Measurements from ENCODE around the gene RNF208.
"Not testable (repeated sequence)": the region's sequence is repeated elsewhere in the genome, so short reads cannot be mapped to it uniquely, and the experiment has no call there.

Gene RNF208

DNA sequence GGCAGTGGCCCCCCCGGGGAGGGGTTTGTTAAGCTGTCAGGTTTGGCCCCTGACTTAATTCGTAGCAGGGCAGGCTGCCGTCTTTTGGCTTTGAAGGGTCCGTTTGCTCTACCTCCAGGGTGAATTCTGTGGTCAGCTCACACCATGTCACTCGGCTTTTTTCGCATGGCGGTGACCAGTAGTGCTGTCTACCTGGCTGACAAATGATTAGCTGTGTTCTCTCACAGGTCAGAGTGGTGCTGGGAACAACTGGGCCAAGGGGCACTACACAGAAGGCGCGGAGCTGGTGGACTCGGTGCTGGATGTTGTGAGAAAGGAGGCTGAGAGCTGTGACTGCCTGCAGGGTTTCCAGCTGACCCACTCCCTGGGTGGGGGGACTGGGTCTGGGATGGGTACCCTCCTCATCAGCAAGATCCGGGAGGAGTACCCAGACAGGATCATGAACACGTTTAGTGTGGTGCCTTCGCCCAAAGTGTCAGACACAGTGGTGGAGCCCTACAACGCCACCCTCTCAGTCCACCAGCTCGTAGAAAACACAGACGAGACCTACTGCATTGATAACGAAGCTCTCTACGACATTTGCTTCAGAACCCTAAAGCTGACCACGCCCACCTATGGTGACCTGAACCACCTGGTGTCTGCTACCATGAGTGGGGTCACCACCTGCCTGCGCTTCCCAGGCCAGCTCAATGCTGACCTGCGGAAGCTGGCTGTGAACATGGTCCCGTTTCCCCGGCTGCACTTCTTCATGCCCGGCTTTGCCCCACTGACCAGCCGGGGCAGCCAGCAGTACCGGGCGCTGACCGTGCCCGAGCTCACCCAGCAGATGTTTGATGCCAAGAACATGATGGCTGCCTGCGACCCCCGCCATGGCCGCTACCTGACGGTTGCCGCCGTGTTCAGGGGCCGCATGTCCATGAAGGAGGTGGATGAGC lies 20.5 kb upstream of the RNF208 start:
- peak overlapping the region; percentile 64 for H3K9ac ChIP-seq (ENCODE audit: low read length)
- peaks cover 36% of the 10 kb centered on the region for H3K4me1 ChIP-seq (ENCODE audit: insufficient read depth, low read length)
- H3K4me3 ChIP-seq (ENCODE audit: low read depth in 1 of 2, low read length in 2 of 2), result peak overlapping the region; percentile 60 to 62
- H3K36me3 ChIP-seq (ENCODE audit: insufficient read depth, low read length), result peaks cover 24% of the 10 kb centered on the region
- H3K27me3 ChIP-seq (ENCODE audit: control insufficient read depth in 1 of 2, insufficient read depth in 2 of 2, low read length in 2 of 2), result no peaks in the 10 kb centered on the region
- H3K9me3 ChIP-seq (ENCODE audit: low read length), result no peaks in the 10 kb centered on the region
- peak overlapping the region; percentile 93 for H3K27ac ChIP-seq (ENCODE audit: low read depth, low read length)

DNA sequence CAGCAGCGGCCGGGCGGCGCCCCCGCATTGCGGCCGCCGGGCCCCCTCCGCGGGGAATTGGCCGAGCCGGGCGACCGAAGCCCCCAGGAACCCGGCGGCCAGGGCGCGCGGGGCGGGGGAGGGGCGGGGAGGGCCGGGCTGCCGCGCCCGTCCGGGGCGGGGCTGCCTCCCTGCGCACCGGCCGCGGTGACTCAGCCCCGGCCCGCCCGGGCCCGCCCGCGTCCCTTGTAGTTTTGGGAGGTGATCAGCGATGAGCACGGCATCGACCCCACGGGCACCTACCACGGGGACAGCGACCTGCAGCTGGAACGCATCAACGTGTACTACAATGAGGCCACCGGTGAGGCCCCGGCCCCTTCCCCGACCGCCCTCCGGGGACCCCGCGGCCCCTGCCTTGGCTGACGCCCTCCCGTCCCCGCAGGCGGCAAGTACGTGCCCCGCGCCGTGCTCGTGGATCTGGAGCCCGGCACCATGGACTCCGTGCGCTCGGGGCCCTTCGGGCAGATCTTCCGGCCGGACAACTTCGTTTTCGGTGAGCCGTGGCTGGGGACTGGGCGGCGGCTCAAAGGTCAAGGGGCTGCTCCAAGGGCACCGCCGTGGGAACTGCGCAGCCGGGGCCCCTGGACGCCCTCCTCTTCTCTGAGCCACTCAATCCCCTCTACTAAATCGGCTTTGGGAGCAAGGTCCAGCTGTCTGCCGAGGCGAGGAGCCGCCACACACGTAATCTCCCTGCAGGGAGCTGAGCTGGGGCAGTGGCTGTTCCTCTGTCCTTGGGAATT lies 19.6 kb upstream of the RNF208 start:
- Histone ChIP-seq H3K9me3 (ENCODE audit: low read length) (no peaks in the 10 kb centered on the region), H3K36me3 (ENCODE audit: insufficient read depth, low read length) (peaks cover 24% of the 10 kb centered on the region), H3K27me3 (ENCODE audit: control insufficient read depth in 1 of 2, insufficient read depth in 2 of 2, low read length in 2 of 2) (no peaks in the 10 kb centered on the region), H3K9ac (ENCODE audit: low read length) (peak overlapping the region; percentile 64), H3K4me1 (ENCODE audit: insufficient read depth, low read length) (peaks cover 41% of the 10 kb centered on the region), H3K27ac (ENCODE audit: low read depth, low read length) (peak overlapping the region; percentile 93), H3K4me3 (ENCODE audit: low read depth in 1 of 2, low read length in 2 of 2) (peak overlapping the region; percentile 60 to 62)

GRCh38 chr9:137240841-137241489 lies 18.9 kb upstream of the RNF208 start, which contains the start of gene TUBB4B:
TUBB4B (plus strand) TSS chr9:137241287; CDS start chr9:137241361, 74 bp downstream.
- Histone ChIP-seq H3K4me1 (ENCODE audit: insufficient read depth, low read length) (peaks cover 48% of the 10 kb centered on the region), H3K27me3 (ENCODE audit: control insufficient read depth in 1 of 2, insufficient read depth in 2 of 2, low read length in 2 of 2) (peaks cover 0 to under 1% of the 10 kb centered on the region in 2 donors), H3K9ac (ENCODE audit: low read length) (peak within 1 kb of the TSS; percentile 64), H3K36me3 (ENCODE audit: insufficient read depth, low read length) (peaks cover 24% of the 10 kb centered on the region), H3K27ac (ENCODE audit: low read depth, low read length) (peak within 1 kb of the TSS; percentile 97), H3K4me3 (ENCODE audit: low read depth in 1 of 2, low read length in 2 of 2) (peak within 1 kb of the TSS; percentile 60 to 93), H3K9me3 (ENCODE audit: low read length) (no peaks in the 10 kb centered on the region)

DNA sequence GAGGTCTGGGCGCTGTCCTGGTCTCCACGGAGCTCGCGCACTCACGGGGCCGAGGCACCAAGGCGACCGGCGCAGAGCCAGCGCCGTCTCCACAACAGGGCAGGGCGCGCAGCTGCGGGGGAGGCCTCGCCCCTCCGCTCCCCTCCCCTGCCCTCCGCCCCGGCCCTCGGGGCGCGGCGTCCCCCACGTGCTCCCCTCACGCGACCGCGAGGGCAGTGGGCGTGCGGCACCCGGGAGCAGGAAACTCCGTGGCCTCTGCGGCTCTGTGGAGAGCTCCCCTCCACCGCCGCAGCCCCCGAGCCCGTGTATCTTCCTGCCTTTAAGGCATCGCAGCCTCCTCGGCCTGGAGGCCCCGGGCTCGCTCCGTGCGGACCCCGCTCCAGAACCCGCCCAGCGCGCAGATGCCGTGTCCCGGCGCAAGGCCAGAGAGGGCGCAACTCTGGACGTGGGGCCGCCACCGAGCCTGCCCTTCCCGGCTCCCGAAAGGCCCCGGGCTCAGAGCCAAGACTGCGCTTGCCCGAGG lies 18.3 kb upstream of the RNF208 start:
- Histone ChIP-seq H3K9ac (ENCODE audit: low read length) (no peak overlapping the region), H3K27me3 (ENCODE audit: control insufficient read depth in 1 of 2, insufficient read depth in 2 of 2, low read length in 2 of 2) (peaks cover 0 to 7% of the 10 kb centered on the region in 2 donors), H3K36me3 (ENCODE audit: insufficient read depth, low read length) (peaks cover 24% of the 10 kb centered on the region), H3K9me3 (ENCODE audit: low read length) (no peaks in the 10 kb centered on the region), H3K4me1 (ENCODE audit: insufficient read depth, low read length) (peaks cover 54% of the 10 kb centered on the region), H3K4me3 (ENCODE audit: low read depth in 1 of 2, low read length in 2 of 2) (peak overlapping the region; percentile 49 to 93), H3K27ac (ENCODE audit: low read depth, low read length) (peak overlapping the region; percentile 97)

DNA sequence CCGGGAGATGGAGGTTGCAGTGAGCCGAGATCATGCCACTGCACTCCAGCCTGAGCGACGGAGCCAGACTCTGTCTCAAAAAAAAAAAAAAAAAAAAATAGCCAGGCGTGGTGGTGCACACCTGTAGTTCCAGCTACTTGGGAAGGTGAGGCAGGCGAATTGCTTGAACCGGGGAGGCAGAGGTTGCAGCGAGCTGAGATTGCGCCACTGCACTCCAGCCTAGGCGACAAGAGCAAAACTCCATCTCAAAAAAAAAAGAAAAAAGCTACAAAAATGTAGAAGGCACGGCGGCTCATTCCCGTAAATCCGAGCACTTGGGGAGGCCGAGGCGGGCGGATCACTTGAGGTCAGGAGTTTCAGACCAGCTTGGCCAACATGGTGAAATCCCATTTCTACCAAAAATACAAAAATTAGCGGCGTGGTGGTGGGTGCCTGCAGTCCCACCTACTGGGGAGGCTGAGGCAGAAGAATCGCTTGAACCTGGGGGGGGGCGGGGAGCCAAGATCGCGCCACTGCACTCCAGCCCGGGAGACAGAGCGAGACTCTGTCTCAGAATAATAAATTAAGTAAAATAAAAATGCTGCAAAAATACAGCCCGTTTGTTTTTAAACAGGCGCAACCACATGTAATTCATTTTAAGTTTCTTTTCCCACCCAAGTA lies 17.6 kb upstream of the RNF208 start:
- Histone ChIP-seq H3K27me3 (ENCODE audit: control insufficient read depth in 1 of 2, insufficient read depth in 2 of 2, low read length in 2 of 2) (peaks cover 0 to 10% of the 10 kb centered on the region in 2 donors), H3K4me1 (ENCODE audit: insufficient read depth, low read length) (peaks cover 55% of the 10 kb centered on the region), H3K36me3 (ENCODE audit: insufficient read depth, low read length) (peaks cover 24% of the 10 kb centered on the region), H3K4me3 (ENCODE audit: low read depth in 1 of 2, low read length in 2 of 2) (peak overlapping the region; percentile 49 to 93), H3K27ac (ENCODE audit: low read depth, low read length) (peak overlapping the region; percentile 97)
- not testable (repeated sequence) for H3K9ac ChIP-seq (ENCODE audit: low read length); H3K9me3 ChIP-seq (ENCODE audit: low read length)

- Histone ChIP-seq H3K4me3 (ENCODE audit: low read depth in 1 of 2, low read length in 2 of 2) (no peak overlapping the region), H3K36me3 (ENCODE audit: insufficient read depth, low read length) (peaks cover 14% of the 10 kb centered on the region), H3K27ac (ENCODE audit: low read depth, low read length) (no peak overlapping the region), H3K9ac (ENCODE audit: low read length) (no peak overlapping the region), H3K4me1 (ENCODE audit: insufficient read depth, low read length) (peaks cover 47% of the 10 kb centered on the region), H3K9me3 (ENCODE audit: low read length) (no peaks in the 10 kb centered on the region), H3K27me3 (ENCODE audit: control insufficient read depth in 1 of 2, insufficient read depth in 2 of 2, low read length in 2 of 2) (peaks cover 0 to 15% of the 10 kb centered on the region in 2 donors)
Measured at GRCh38 chr9:137237759-137238726, 16.0 kb upstream of the RNF208 start.

GRCh38 chr9:137236936-137237421 lies 14.9 kb upstream of the RNF208 start:
- H3K9ac ChIP-seq (ENCODE audit: low read length), result no peak overlapping the region
- peaks cover 0 to 24% of the 10 kb centered on the region in 2 donors for H3K27me3 ChIP-seq (ENCODE audit: control insufficient read depth in 1 of 2, insufficient read depth in 2 of 2, low read length in 2 of 2)
- no peak overlapping the region for H3K4me3 ChIP-seq (ENCODE audit: low read depth in 1 of 2, low read length in 2 of 2)
- no peak overlapping the region for H3K27ac ChIP-seq (ENCODE audit: low read depth, low read length)
- peaks cover 5% of the 10 kb centered on the region for H3K36me3 ChIP-seq (ENCODE audit: insufficient read depth, low read length)
- H3K9me3 ChIP-seq (ENCODE audit: low read length), result no peaks in the 10 kb centered on the region
- H3K4me1 ChIP-seq (ENCODE audit: insufficient read depth, low read length), result peaks cover 36% of the 10 kb centered on the region

GRCh38 chr9:137236238-137236935 lies 14.3 kb upstream of the RNF208 start:
- Histone ChIP-seq H3K27ac (ENCODE audit: low read depth, low read length) (no peak overlapping the region), H3K9me3 (ENCODE audit: low read length) (no peaks in the 10 kb centered on the region), H3K9ac (ENCODE audit: low read length) (no peak overlapping the region), H3K36me3 (ENCODE audit: insufficient read depth, low read length) (peaks cover 5% of the 10 kb centered on the region), H3K4me1 (ENCODE audit: insufficient read depth, low read length) (peaks cover 36% of the 10 kb centered on the region), H3K27me3 (ENCODE audit: control insufficient read depth in 1 of 2, insufficient read depth in 2 of 2, low read length in 2 of 2) (peaks cover 0 to 30% of the 10 kb centered on the region in 2 donors), H3K4me3 (ENCODE audit: low read depth in 1 of 2, low read length in 2 of 2) (peak overlapping the region; percentile 16 to 55)

DNA sequence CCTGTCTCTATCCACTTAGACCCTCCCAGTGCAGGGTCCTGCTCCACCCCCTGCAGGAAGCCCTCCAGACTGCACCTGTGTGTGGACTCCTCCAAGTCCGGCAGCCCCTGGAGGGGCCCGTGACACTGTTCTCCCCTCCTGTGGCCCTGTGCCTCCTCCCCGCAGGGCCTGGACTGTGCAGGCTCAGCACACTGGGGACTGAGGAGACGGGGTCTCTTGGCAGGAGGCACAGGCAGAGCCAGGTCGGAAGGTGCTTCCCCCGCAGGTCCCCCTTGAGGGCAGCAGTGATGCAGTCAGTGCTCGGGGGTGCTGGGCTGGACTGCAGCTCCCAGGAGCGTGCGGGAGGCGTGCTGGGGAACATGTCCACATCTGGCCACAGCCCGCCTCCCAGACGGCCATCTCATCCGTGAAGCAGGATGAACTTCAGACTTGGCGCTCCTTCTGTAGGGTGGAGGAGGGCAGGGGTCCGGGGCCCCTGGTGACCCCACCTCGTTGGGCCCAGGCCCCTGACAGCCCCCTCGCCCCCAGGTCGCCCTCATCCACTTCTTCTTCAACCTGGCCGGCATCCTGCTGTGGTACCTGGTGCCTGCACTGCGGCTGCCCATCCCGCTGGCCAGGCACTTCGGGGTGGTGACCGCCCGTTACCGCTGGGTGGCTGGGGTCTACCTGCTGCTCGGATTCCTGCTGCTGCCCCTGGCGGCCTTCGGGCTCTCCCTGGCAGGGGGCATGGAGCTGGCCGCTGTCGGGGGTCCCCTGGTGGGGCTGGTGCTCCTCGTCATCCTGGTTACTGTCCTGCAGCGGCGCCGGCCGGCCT lies 13.6 kb upstream of the RNF208 start:
- Histone ChIP-seq H3K9me3 (ENCODE audit: low read length) (no peaks in the 10 kb centered on the region), H3K4me3 (ENCODE audit: low read depth in 1 of 2, low read length in 2 of 2) (peak overlapping the region; percentile 16 to 55), H3K27me3 (ENCODE audit: control insufficient read depth in 1 of 2, insufficient read depth in 2 of 2, low read length in 2 of 2) (peaks cover 2 to 37% of the 10 kb centered on the region in 2 donors), H3K27ac (ENCODE audit: low read depth, low read length) (no peak overlapping the region), H3K9ac (ENCODE audit: low read length) (no peak overlapping the region), H3K4me1 (ENCODE audit: insufficient read depth, low read length) (peaks cover 36% of the 10 kb centered on the region), H3K36me3 (ENCODE audit: insufficient read depth, low read length) (peaks cover 5% of the 10 kb centered on the region)

Data from muscle layer of colon (tissue), 2 donors.